H1 (cell line): ENCODE measurements around the gene MUS81. TPM values are rescaled to one million over a fixed set of nuclear protein-coding genes. Genes with fewer than 3 reads are reported as not detected.
A peak's percentile ranks its signal among the peaks of the same experiment; 100 is the strongest.

Experiments used
- ASH2L ChIP-seq: fragments of 200-600, 300-600 bp; sonication (generic); IDR thresholded peaks from one replicate; pipeline ENCODE4 v1.7.1; 2017; ENCODE audit warnings: low read length
- BCL11A ChIP-seq, 2 experiments: IDR thresholded peaks; one replicate each; pipeline ENCODE4 v1.6.1; 2011; ENCODE audit warnings: low read depth in 2 of 2, low read length in 2 of 2, mild to moderate bottlenecking in 2 of 2
- CHD1 ChIP-seq: IDR thresholded peaks from 2 replicates; pipeline ENCODE4 v1.6.1; 2012; ENCODE audit warnings: low read depth, low read length, improper control_type of control experiment
- CHD2 ChIP-seq: IDR thresholded peaks from 2 replicates; pipeline ENCODE4 v1.6.1; 2012; ENCODE audit warnings: low read length, improper control_type of control experiment
- CREB1 ChIP-seq: IDR thresholded peaks from 2 replicates; pipeline ENCODE4 v1.6.1; 2012; ENCODE audit warnings: inconsistent platforms
- EGR1 ChIP-seq: IDR thresholded peaks from 2 replicates; pipeline ENCODE4 v1.6.1; 2011; ENCODE audit warnings: low read depth, low read length, borderline replicate concordance
- EZH2 ChIP-seq: fragments of 200-600 bp; sonication (generic); IDR thresholded peaks from 2 replicates; pipeline ENCODE4 v1.7.1; 2012; ENCODE audit warnings: low read depth, mild to moderate bottlenecking, moderate library complexity, low read length, inconsistent platforms; ENCODE audit not compliant: severe bottlenecking
- JUND ChIP-seq: IDR thresholded peaks from 2 replicates; pipeline ENCODE4 v1.6.1; 2011; ENCODE audit warnings: mild to moderate bottlenecking, improper control_type of control experiment, low read length
- MAFK ChIP-seq: IDR thresholded peaks from 2 replicates; pipeline ENCODE4 v1.6.1; 2012; ENCODE audit warnings: low read depth, mild to moderate bottlenecking, improper control_type of control experiment, low read length
- NANOG ChIP-seq: IDR thresholded peaks from 2 replicates; pipeline ENCODE4 v1.6.1; 2011; ENCODE audit warnings: low read length, low read depth, mild to moderate bottlenecking, inconsistent platforms; ENCODE audit not compliant: insufficient read depth, poor library complexity, severe bottlenecking
- NRF1 ChIP-seq: IDR thresholded peaks from 2 replicates; pipeline ENCODE4 v1.6.1; 2011; ENCODE audit warnings: mild to moderate bottlenecking, low read depth, low read length, improper control_type of control experiment
- PHF8 ChIP-seq: fragments of 200-600 bp; sonication (generic); conservative IDR thresholded peaks from 2 replicates; pipeline ENCODE4 v1.7.1; 2012; ENCODE audit warnings: low read depth, mild to moderate bottlenecking, inconsistent platforms, low read length, moderate library complexity
- POLR2AphosphoS5 ChIP-seq: IDR thresholded peaks from 2 replicates; pipeline ENCODE4 v1.6.1; 2011; ENCODE audit warnings: low read depth, low read length
- RFX5 ChIP-seq: IDR thresholded peaks from 2 replicates; pipeline ENCODE4 v1.6.1; 2011; ENCODE audit warnings: low read depth, low read length, improper control_type of control experiment, borderline replicate concordance
- SIN3A ChIP-seq, 2 experiments: IDR thresholded peaks in 1 of 2; conservative IDR thresholded peaks in 1 of 2; 2 replicates each; pipeline ENCODE4 v1.6.1; 2011 to 2012; ENCODE audit warnings: low read length in 2 of 2, improper control_type of control experiment in 1 of 2, low read depth in 1 of 2, mild to moderate bottlenecking in 1 of 2
- SIRT6 ChIP-seq: IDR thresholded peaks from one replicate; pipeline ENCODE4 v1.7.1; 2012; ENCODE audit warnings: low read length, inconsistent platforms
- SIX5 ChIP-seq: IDR thresholded peaks from 2 replicates; pipeline ENCODE4 v1.6.1; 2011; ENCODE audit warnings: mild to moderate bottlenecking, low read depth, low read length
- SP2 ChIP-seq: IDR thresholded peaks from 2 replicates; pipeline ENCODE4 v1.6.1; 2012; ENCODE audit warnings: mild to moderate bottlenecking, low read length, inconsistent platforms
- SP4 ChIP-seq: IDR thresholded peaks from 2 replicates; pipeline ENCODE4 v1.6.1; 2012; ENCODE audit warnings: low read length, inconsistent platforms
- TCF12 ChIP-seq: IDR thresholded peaks from 2 replicates; pipeline ENCODE4 v1.6.1; 2011; ENCODE audit warnings: low read depth, mild to moderate bottlenecking, low read length
- TEAD4 ChIP-seq: IDR thresholded peaks from 2 replicates; pipeline ENCODE4 v1.6.1; 2012; ENCODE audit warnings: low read depth, low read length, inconsistent platforms, mixed read lengths
- polyA plus RNA-seq, 7 experiments: library from polyadenylated mRNA; depleted of rRNA in 3 of 7; stranded (reverse) in 5 of 7; unstranded in 2 of 7; fragments of >200 nt in 5 of 7; fragments of 200-250 nt in 2 of 7; gene quantifications; 1 replicate in 5 of 7; 2 replicates in 1 of 7; 4 replicates in 1 of 7; pipeline versions ENCODE4 v1.2.1 to v1.2.3, GENCODE V29; 2011 to 2013; ENCODE audit warnings: missing spikeins in 2 of 7, mixed read lengths in 2 of 7
- total RNA-seq: library from RNA; stranded (reverse); fragmentation: NEBNext Ultra II Directional; extraction: Animal tissue kit (Norgen Biotek cat#: 25700); gene quantifications from 2 replicates; pipeline ENCODE4 v1.2.1, GENCODE V29; 2021
- TF ChIP-seq, protein P1 (sequence below): IDR thresholded peaks from 2 replicates; pipeline ENCODE4 v1.6.1; 2012; ENCODE audit warnings: low read length, inconsistent platforms
- TF ChIP-seq, protein P2 (sequence below): IDR thresholded peaks from 2 replicates; pipeline ENCODE4 v1.6.1; 2012; ENCODE audit warnings: inconsistent platforms
- TF ChIP-seq, protein P3 (sequence below): IDR thresholded peaks from 2 replicates; pipeline ENCODE4 v1.6.1; 2012; ENCODE audit warnings: inconsistent platforms

The MUS81 gene
- total and polyA plus RNA-seq, 2 of the 8 experiments (the other 6 are each of a cell fraction or from before 2014, with no cell fraction given) = 30.2 to 31.5 TPM

DNA sequence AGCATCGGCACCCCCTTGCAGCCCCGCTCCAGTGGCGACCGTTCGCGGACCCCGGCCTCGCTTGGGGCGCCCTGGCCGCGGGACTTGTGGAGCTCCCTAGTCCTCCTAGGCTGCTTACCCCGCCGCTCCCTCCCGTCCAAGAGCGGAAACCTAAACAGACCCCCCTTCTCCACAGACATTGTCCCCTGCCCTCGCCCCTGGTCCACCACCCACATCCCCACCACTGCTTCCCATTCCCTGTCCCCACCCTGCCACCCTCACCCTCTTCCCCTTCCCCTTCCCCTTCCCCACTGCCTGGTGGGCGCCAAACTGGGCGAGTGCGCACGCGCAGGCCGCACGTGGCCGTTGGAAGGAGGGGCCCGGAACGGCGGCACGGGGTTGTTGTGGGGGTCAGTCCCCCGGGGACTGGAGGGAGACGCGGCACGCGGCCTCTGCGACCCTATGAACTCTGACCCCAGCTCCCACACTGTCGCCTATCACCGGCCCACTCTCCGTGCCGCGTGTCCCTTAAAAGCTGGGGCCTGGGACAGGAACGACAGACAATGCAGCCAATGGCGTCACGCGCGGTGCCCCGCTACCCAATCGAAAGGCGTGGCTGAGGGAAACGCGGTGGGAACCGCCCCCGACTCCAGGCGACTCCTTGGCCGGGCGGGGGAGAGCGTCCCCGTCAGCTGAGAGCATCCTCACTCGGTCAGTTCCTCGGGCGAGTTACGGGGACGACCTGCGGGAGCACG lies 26.8 kb upstream of the MUS81 start, which contains the start of gene SNX32 (continued):
- TF ChIP-seq TCF12 = no peak
- TF ChIP-seq MAFK = no peak
- TF ChIP-seq SIX5 = no peak
- TF ChIP-seq CREB1 = peak; percentile 81
- TF ChIP-seq ASH2L = peak; percentile 69
- no peak for TF ChIP-seq NANOG
- peak; percentile 15; the same call in 1 of the 2 replicates for TF ChIP-seq POLR2AphosphoS5
- TF ChIP-seq SIRT6 = no peak
- peak; percentile 89 for TF ChIP-seq SP2
- TF ChIP-seq TEAD4 = no peak
- TF ChIP-seq, protein P1, sequence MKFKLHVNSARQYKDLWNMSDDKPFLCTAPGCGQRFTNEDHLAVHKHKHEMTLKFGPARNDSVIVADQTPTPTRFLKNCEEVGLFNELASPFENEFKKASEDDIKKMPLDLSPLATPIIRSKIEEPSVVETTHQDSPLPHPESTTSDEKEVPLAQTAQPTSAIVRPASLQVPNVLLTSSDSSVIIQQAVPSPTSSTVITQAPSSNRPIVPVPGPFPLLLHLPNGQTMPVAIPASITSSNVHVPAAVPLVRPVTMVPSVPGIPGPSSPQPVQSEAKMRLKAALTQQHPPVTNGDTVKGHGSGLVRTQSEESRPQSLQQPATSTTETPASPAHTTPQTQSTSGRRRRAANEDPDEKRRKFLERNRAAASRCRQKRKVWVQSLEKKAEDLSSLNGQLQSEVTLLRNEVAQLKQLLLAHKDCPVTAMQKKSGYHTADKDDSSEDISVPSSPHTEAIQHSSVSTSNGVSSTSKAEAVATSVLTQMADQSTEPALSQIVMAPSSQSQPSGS = no peak
- no peak for TF ChIP-seq EZH2
- TF ChIP-seq BCL11A (IDR thresholded peaks at IDR 0.05; ENCODE audit: low read depth in 2 of 2, low read length in 2 of 2) = no peak
- peak; percentile 92 for TF ChIP-seq CHD2
- no peak for TF ChIP-seq RFX5
- TF ChIP-seq JUND = no peak
- TF ChIP-seq SIN3A (conservative IDR thresholded peaks at IDR 0.05 in 1 of 2, IDR thresholded peaks at IDR 0.05 in 1 of 2; ENCODE audit: low read depth in 1 of 2, low read length in 2 of 2) = peak in 1 of 2 experiments; percentile 21; a peak in 2 of 4 replicates
- TF ChIP-seq, protein P2, sequence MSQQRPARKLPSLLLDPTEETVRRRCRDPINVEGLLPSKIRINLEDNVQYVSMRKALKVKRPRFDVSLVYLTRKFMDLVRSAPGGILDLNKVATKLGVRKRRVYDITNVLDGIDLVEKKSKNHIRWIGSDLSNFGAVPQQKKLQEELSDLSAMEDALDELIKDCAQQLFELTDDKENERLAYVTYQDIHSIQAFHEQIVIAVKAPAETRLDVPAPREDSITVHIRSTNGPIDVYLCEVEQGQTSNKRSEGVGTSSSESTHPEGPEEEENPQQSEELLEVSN = peak; percentile 90
- TF ChIP-seq CHD1 = no peak
- peak; percentile 94; the same call in 1 of the 2 replicates for TF ChIP-seq SP4
- TF ChIP-seq PHF8 = peak; percentile 72
- TF ChIP-seq, protein P3, sequence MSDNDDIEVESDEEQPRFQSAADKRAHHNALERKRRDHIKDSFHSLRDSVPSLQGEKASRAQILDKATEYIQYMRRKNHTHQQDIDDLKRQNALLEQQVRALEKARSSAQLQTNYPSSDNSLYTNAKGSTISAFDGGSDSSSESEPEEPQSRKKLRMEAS = peak; percentile 97
- peak; percentile 67 for TF ChIP-seq NRF1
- TF ChIP-seq EGR1 = no peak
